ENCODE measurements around the gene RBM15.

- no peak for TF ChIP-seq CTCF (IDR thresholded peaks at IDR 0.05)
- no peak for TF ChIP-seq POLR2A (IDR thresholded peaks at IDR 0.05)
These were observed 31.8 kb upstream of the RBM15 start for GRCh38 chr1:110307239-110307974.
